HG02571 (cell line): Measurements from ENCODE around the gene POLD3.
"Not testable (repeated sequence)": the region's sequence is repeated elsewhere in the genome, so short reads cannot be mapped to it uniquely, and the experiment has no call there.

Experiments used
- ATAC-seq: cut with Tn5 transposase; IDR thresholded peaks from one replicate; pipeline ENCODE4 v1.9.1; 2021; ENCODE audit warnings: mild to moderate bottlenecking, moderate library complexity; ENCODE audit not compliant: unreplicated experiment

POLD3 gene

GRCh38 chr11:74636630-74637184 lies 44.3 kb downstream of the POLD3 start:
- ATAC-seq, result no peak

GRCh38 chr11:74637700-74638099 lies 45.3 kb downstream of the POLD3 start:
- no peak for ATAC-seq

GRCh38 chr11:74638869-74639268 lies 46.5 kb downstream of the POLD3 start:
- no peak for ATAC-seq

- no peak for ATAC-seq
Observed at GRCh38 chr11:74639533-74639932, 47.2 kb downstream of the POLD3 start.

GRCh38 chr11:74641289-74641688 lies 48.9 kb downstream of the POLD3 start:
- no peak for ATAC-seq

GRCh38 chr11:74641905-74642304 lies 49.5 kb downstream of the POLD3 start:
- ATAC-seq, result no peak

- ATAC-seq, result no peak
Observed at GRCh38 chr11:74642912-74643311, 50.5 kb downstream of the POLD3 start.

GRCh38 chr11:74644081-74644480 lies 51.7 kb downstream of the POLD3 start:
- ATAC-seq, result no peak

- ATAC-seq, result no peak
Observed at GRCh38 chr11:74646215-74646614, 53.8 kb downstream of the POLD3 start.

- ATAC-seq, result no peak
Observed at GRCh38 chr11:74646954-74647353, 54.6 kb downstream of the POLD3 start.

- no peak for ATAC-seq
Observed at GRCh38 chr11:74647404-74647803, 55.0 kb downstream of the POLD3 start.

GRCh38 chr11:74647831-74648230 lies 55.4 kb downstream of the POLD3 start:
- ATAC-seq, result no peak

- ATAC-seq, result no peak
Observed at GRCh38 chr11:74648894-74649293, 56.5 kb downstream of the POLD3 start.

GRCh38 chr11:74650498-74650897 lies 58.1 kb downstream of the POLD3 start:
- no peak for ATAC-seq

- ATAC-seq, result no peak
Observed at GRCh38 chr11:74654976-74655375, 62.6 kb downstream of the POLD3 start.

GRCh38 chr11:74659124-74659523 lies 66.7 kb downstream of the POLD3 start:
- ATAC-seq, result not testable (repeated sequence)

GRCh38 chr11:74662487-74663103 lies 70.2 kb downstream of the POLD3 start:
- no peak for ATAC-seq

GRCh38 chr11:74663315-74663714 lies 70.9 kb downstream of the POLD3 start:
- no peak for ATAC-seq

GRCh38 chr11:74669211-74670160 lies 77.1 kb downstream of the POLD3 start:
- no peak for ATAC-seq

- ATAC-seq, result no peak
Observed at GRCh38 chr11:74670171-74670570, 77.8 kb downstream of the POLD3 start.

GRCh38 chr11:74671520-74672196 lies 79.3 kb downstream of the POLD3 start:
- no peak for ATAC-seq
